ENCODE data around the gene COL26A1. TPM values are rescaled to one million over a fixed set of nuclear protein-coding genes. Genes with fewer than 3 reads are reported as not detected.
"Not testable (repeated sequence)": the region's sequence is repeated elsewhere in the genome, so short reads cannot be mapped to it uniquely, and the experiment has no call there.

The COL26A1 gene
- total RNA-seq, 1 donor from 2014 or later = 2.2 TPM

DNA sequence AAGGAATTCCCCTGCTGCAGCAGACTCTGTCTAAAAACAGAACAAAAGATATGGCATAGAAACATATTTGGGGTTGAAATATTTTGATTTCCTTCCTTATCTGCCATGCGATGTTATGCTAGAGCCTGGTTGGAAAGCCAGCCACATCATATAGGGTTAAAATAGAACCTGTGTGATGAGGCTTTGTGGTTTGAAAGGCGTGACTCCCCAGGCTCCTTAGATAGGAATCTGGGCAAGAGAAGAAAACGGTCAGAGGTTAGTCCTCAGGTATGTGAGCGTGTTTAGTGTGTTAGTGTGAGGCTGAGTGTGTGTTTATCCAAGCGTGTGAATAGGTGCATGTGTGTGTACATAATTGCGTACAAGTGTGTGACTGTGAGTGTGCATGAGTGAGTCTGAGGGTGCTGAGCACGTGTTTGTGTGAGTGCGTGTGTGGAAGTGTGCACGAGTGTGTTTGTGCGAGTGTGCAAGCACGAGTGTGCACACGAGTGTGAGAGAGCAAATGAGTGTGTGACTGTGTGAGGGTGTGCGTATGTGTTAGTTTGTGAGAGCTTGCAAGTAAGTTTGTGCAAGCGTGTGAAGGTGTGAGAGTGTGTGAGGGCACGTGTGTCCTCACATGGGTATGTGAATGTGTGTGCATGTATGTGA lies 79.9 kb downstream of the COL26A1 start:
- DNase-seq (ENCODE audit: low read depth) = peak; percentile 57

DNA sequence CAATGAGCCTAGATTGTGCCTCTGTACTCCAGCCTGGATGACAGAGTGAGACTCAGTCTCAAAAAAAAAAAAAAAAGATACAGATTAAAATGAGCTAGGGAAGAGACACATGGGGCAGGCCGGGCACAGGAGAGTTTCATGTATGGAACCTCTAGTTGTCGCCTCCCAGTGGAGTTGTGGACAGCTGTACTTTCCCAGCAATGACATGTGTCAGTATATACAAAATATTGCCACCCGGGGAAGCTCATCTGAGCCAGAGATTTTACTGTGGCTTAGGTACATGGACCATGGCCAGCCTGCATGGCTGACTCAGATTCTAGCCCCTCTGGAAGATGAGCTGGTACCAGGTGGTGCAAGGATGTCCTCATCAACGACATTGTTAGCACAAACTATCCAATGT lies 87.4 kb downstream of the COL26A1 start:
- no peak for DNase-seq (ENCODE audit: low read depth)

DNA sequence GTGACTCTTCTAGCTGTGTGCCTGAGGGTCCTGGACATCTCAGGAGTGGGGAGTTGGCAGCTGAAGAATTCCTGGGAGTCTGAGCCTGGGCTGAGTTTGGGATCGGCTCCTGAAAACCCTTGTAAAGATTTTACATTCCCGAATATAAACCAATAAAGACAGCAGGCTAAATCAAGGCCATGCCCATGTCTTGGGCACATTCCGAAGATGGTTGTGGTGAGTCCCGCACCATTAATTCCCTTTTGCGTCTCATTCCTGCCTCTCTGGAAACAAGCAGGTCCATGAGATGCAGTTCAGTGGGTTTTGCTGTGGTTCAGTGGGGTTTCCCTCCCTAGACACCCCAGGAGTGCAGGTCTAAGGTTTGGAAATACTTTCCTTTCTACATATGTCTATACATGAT lies 90.9 kb downstream of the COL26A1 start:
- DNase-seq (ENCODE audit: low read depth) = peak; percentile 95

DNA sequence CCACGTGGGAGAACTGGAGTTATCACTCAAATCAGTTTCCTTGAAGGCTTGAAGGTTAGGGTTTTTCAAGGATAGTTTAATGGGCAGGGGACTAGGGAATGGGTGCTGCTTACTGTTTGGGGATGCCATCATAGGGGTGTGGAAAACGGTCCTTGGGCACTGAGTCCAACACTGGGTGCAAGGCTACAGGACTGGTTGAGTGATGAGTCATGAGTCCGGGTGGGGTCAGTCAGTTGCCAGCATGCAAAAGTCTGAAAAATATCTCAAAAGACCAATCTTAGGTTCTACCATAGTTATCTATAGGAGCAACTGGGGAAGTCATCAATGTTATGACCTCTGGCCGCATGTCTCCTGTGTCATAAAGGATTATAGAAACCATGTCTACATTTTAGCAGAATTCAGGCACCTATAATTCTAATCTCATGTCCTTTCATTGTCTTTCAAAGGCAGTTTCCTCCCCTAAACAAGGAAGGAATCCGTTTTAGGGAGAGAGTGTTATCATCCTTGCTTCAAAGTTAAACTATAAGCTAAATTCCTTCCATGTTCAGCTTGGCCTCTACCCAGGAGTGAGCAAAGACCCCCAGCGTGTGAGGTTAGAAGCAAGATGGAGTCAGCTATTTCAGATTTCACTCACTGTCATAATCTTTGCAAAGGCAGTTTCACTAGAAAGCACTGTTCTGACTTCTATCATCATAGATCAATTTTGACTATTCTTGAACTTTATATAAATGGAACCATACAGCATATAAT lies 94.5 kb downstream of the COL26A1 start:
- no peak for DNase-seq (ENCODE audit: low read depth)

DNA sequence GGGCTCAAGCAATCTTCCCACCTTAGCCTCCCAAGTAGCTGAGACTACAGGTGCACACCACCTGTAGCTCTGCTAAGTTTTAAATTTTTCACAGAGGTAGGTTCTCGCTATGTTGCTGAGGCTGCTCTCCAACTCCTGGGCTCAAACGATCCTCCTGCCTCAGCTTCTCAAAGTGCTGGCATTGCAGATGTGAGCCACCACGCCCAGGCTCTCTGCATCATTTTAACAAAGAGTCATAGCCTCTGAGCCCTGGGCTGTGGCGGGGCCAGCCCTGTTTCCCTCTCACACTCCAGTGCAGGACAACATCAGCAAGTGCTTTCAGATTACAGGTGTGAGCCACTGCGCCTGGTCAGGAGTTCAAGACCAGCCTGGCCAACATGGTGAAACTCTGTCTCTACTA lies 102.5 kb downstream of the COL26A1 start:
- DNase-seq (ENCODE audit: low read depth) = no peak

DNA sequence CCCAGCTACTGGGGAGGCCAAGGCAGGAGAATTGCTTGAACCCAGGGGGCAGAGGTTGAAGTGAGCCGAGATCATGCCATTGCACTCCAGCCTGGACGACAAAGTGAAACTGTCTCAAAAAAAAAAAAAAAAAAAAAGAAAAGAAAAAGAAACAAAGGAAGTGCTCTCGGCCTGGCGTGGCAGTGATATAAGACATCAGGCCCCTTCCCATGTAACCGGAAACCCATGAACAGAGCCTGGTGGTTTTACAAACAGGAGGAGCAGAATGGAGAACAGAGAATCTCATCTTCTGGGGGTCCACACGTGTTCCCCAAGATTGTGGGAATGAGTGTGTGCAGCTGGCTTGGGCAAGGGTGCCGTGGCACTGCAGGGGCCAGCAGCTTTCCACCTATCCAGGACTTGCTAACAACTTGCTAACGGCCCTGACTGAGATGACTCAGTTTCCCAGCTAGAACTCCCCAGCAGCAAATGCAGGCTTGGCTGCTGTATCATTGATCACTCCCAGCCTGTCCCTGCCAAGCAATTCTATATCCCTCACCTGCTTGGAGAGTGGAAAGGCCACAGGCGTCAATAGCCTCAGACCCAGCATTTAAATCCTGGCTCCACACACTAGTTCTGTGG lies 103.0 kb downstream of the COL26A1 start:
- DNase-seq (ENCODE audit: low read depth) = no peak

DNA sequence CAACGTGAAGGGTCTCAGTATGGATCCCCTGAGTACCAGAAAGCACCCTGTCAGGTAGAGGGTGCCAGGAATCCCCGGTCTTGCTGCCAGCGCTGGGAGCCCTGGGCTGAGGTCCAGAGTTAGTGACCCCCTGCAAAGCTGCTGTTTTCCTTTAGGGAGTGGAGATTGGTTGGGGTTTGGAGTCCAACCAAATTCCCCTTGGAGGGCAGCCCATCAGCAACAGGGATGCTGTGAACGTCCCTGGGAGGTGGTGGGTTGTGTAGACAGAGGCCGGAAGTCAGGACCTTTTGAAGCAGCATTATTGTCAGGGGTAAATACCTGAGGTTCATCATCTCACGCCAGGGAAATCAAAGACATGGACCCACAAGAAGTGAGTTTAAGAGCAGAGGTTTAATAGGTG lies 104.2 kb downstream of the COL26A1 start:
- DNase-seq (ENCODE audit: low read depth) = peak; percentile 32

DNA sequence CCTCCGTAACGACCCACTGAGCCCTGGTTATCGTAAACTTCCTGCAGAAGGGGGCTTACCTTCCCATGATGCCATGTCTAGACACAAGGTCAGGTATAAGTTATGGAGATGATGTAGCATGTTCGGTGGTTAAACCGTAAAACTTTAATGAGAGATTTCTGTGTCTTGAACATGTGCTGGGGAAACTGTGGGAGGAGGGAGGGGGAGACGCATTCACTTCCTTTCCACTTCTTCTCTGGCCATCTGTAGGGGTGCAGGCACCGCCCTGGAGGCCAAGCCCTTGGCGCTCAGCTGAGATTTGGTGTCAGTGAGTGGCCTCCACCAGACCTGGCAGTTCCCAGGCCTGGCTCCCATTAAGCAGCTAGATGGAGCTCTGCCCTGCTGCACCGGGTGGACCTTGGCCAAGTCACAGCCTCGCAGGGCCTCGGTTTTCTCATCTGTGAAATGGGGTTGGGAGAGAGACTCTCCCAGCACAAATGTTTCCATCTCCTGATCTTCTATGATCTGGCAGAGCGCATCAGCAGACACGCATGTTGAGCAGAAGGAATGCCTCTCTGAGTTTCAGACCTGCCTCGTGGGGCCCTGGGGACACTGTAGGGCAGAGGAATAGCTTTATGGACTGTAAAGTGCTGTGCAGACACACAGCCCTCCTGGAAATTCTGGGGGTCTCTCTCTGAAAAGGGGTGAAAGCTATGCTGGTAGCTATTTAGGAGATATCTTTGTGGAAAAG lies 106.0 kb downstream of the COL26A1 start:
- DNase-seq (ENCODE audit: low read depth) = no peak

DNA sequence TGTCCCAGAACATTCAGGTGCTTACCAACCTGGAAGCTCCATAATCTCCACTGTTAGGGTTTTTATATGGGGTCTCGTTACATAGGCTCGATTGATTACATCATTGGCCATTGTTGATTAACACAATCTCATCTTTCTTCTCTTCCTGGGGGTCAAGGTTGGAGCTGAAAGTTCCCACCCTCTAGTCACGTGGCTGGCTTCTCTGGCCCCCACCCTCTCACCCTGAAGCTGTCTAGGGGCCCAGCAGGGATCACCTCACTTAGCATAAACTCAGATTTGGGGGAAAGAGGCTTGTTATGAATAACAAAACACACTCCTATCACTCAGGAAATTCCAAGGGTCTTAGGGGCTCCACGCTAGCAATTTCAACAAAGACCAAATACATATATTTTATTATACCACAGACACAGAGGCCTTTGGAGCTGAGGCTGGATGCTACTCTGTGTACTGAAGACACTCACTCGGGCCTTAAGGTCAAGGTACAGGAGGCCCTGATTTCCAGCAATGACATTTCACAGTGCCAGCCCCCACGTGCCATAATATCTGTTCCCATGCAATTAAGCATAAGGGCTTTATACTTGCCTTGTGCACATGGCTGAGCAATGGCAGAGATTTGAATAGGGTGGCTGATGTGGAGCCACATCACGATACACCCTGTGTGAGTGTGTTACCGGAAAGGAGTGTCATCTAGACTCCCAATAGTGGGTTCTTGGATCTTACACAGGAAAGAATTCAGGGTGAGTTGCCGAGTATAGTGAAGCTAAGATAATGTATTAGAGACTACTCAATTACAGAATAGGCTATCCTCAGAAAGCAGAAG lies 108.2 kb downstream of the COL26A1 start:
- no peak for DNase-seq (ENCODE audit: low read depth)

DNA sequence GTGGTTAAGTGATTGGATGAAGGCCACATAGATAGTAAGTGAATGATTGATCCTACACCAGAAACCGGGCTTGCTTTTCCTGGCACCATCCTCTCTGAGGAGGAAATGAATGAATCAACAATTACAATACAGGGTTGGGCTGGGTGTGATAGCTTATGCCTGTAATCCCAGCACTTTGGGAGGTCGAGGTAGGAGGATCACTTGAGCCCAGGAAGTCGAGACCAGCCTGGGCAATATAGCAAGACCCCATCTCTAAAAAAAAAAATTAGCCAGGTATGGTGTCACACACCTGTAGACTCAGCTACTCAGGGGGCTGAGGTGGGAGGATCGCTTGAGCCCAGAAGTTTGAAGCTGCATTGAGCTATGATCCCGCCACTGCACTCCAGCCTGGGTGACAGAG lies 111.5 kb downstream of the COL26A1 start:
- no peak for DNase-seq (ENCODE audit: low read depth)

DNA sequence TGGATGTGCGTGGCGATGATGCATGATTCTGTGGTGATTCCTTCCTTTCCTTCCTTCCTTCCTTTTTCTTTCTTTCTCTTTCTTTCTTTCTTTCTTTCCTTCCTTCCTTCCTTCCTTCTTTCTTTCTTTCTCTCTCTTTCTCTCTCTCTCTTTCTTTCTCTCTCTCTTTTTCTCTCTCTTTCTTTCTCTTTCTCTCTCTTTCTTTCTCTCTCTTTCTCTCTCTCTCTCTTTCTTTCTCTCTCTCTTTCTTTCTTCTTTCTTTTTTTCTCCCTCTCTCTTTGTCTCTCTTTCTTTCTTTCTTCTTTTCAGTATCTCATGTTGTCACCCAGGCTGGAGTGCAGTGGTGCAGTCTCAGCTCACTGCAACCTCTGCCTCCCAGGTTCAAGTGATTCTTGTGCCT lies 113.0 kb downstream of the COL26A1 start:
- not testable (repeated sequence) for DNase-seq (ENCODE audit: low read depth)

DNA sequence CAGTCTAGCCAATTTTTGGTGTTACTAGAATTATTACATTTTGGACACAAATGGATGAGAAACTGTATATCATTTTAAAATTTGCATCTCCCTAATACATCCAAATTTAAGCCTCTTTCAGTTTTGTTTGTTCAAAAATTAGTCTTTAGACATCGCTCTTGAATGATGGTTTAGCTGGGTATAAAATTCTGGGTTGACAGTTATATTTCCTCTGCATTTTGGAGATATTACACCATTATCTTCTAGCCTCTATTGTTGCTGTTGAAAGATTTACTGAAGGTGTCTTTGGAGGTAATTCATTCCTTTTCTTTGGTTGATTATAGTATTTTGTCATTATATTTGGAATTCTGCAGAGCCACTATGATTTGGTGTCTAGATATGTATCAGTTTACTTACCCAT lies 116.5 kb downstream of the COL26A1 start:
- no peak for DNase-seq (ENCODE audit: low read depth)

DNA sequence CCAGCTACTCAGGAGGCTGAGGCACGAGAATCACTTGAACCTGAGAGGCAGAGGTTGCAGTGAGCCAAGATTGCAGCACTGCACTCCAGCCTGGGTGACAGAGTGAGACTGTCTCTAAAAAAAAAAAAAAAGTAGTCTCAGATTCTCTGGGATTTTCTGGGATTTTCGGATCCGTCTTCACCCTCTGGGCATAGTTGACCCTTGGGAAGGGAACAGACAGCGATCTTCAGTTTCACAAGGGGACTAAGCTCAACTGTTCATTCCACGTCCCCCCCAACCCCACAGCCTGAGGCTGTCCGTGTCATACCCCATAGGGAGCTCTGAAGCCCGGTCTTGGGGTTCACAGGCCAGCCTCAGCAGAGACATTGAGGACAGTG lies 123.4 kb downstream of the COL26A1 start:
- DNase-seq (ENCODE audit: low read depth) = not testable (repeated sequence)

DNA sequence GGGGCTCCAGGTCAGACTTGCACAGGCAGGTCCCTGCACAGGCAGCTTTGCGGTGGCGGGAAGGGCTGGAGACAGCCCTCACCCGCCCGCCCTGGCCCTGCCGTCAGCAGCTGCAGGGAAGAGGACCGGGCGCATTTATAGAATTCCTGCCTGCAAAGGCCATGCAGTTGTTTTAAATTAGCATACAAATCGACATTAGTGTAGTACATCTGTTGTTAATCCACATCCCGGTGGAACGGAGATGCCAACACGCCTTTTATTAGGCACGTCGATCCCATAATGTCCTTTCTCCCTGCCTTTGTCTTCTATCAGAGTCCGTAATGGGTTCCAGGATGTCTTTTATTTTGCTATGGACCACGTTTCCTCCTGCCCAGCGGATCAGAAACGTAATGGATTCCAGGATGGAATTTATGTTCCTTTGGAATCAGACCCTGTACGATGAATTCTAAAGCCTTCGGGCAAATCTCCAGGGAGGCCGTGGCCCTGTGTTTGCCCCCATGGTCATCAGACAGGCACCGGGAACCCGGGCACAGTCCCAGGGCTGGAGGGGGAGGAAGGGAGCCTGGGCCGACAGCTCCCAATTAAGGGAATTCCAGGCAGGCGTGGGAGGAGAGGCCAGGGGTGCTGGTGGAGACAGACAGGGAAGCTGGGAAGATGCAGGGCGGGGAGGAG lies 123.9 kb downstream of the COL26A1 start:
- DNase-seq (ENCODE audit: low read depth) = peak; percentile 62

DNA sequence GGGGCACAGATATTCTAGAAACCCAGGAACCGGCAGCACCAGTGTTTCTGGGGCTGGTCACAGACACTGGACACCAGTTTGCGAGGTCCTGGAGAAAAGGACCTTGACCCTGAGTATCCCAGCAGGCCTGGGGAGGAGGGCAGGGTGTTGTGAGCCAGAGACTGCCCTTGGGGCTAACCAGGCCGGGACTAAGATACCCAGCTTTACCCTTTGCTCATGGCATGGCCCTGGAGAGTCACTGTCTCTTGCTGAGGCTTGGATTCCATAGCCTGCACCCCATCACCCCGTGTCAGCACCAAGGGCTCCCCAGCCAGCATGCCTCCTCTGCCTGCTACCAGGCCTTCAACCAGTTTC lies 124.4 kb downstream of the COL26A1 start:
- no peak for DNase-seq (ENCODE audit: low read depth)

DNA sequence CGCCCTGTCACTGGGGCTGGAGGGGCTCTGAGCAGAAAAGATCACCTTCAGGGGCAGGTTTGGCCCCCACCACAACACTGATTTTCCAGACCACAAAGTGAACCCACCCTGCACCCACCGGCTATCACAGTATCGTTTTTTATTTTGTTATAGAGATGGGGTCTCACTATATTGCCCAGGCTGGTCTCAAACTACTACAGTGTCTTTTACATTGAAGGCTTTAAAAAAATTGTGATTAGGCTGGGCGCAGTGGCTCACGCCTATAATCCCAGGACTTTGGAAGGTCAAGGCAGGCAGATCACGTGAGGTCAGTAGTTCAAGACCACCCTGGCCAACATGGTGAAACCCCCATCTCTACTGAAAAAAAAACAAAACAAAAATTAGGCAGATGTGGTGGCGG lies 125.1 kb downstream of the COL26A1 start:
- no peak for DNase-seq (ENCODE audit: low read depth)

DNA sequence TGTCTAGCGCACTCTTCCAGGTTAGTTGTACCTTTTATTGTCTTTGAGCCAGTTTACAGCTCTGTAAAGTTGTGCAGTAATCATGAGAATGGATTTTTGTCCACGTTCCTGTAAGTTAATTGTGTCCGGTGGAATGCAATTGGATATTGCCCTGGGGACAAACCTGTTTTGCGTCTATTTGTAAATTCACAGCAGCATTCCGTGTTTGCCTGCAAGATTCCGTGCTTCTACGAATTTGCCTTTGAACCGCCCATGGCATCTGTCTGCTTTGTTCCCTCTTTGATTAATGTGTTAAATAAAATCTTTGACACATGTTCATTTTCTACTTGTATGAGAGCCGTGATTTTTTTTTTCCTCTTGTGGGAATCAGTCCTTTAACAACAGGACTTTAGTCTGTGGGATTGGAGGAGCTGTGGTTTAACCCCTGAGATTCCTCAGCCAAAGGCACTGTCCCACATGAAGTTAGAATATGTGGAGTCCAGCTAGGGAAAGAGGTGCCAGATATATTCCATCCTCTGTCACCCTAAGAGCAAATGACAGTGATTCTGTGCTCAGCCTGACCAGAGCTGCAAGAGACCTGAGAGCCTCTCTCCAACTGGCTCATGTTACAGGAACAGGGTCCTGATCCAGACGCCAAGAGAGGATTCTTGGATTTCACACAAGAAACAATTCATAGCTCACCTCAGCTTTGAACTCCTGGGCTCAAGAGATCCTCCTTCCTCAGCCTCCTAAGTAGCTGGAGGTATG lies 126.3 kb downstream of the COL26A1 start:
- peak; percentile 90 for DNase-seq (ENCODE audit: low read depth)

DNA sequence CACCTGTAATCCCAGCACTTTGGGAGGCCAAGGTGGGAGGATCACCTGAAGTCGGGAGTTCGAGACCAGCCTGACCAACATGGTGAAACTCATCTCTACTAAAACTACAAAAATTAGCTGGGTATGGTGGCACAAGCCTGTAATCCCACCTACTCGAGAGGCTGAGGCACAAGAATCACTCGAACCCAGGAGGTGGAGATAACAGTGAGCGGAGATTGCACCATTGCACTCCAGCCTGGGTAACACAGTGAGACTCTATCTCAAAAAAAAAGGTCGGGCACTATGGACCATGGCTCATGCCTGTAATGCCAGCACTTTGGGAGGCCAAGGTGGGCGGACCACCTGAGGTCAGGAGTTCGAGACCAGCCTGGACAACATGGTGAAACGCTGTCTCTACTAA lies 127.8 kb downstream of the COL26A1 start:
- DNase-seq (ENCODE audit: low read depth) = not testable (repeated sequence)

DNA sequence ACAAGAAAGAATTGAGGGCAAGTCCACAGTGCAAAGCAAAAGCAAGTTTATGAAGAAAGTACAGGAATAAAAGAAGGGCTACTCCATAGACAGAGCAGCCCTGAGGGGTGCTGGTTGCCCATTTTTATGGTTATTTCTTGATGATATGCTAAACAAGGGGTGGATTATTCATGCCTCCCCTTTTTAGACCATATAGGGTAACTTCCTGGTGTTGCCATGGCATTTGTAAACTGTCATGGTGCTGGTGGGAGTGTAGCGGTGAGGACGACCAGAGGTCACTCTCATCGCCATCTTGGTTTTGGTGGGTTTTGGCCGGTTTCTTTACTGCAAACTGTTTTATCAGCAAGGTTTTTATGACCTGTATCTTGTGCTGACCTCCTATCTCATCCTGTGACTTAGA lies 128.8 kb downstream of the COL26A1 start:
- not testable (repeated sequence) for DNase-seq (ENCODE audit: low read depth)

DNA sequence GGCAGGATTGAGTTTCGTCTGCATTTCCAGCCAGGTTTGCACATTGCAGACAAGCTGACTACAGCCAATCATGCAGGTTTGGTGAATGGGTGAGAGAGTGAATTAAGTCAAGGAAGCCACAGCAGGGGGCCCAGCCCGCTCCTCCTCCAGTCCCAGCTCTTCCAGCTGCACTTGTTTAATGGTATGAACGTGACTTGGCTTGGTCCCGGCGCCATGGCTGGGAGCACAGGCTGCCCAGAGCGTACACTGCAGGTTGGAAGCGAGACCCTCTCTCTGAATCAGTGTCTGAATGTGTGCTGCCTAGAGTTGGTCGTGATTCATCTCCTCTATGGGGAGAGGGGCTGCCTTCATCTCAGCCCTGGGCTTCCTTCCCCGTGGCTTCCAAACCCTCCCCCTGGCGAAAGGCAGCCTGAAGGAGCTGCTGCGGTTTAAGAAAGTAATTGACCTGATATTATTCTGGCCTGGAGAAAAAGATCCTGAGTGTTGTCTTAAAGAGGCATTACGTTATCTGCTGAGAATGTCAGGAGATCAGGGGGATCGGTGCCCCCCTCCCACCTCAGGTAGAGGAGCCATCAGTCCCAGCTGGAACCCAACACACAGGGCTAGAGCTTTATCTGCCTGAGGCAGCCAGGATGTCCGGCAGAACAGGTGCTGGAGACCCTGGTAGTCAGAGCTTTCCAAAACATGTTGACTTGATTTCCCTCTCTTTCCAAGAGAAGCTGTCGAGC lies 132.1 kb downstream of the COL26A1 start:
- peak; percentile 75 for DNase-seq (ENCODE audit: low read depth)
